Stomach (tissue), 4 donors: Measurements from ENCODE around the gene B3GALT2.

Experiments used
- CTCF ChIP-seq, 7 experiments: fragments of 450-650 bp in 4 of 7; fragments of 200-600 bp in 3 of 7; sonication (generic) in 3 of 7; IDR thresholded peaks; one replicate each; pipeline ENCODE4 v1.5.1; 2016 to 2019; ENCODE audit warnings: antibody characterized with exemption in 7 of 7, control low read depth in 2 of 7, mild to moderate bottlenecking in 1 of 7
- EP300 ChIP-seq: sonication (generic); formaldehyde crosslinking; IDR thresholded peaks from one replicate; pipeline ENCODE4 v1.6.1; 2017; ENCODE audit warnings: antibody characterized with exemption
- POLR2A ChIP-seq, 4 donors: fragments of 450-650 bp; IDR thresholded peaks; one replicate each; pipeline ENCODE4 v1.6.1; 2016; ENCODE audit warnings: antibody characterized with exemption in 4 of 4, control low read depth in 2 of 4, mild to moderate bottlenecking in 1 of 4, moderate library complexity in 1 of 4
- POLR2AphosphoS5 ChIP-seq, 3 donors: sonication (generic); formaldehyde crosslinking; IDR thresholded peaks; one replicate each; pipeline ENCODE4 v1.6.1; 2016; ENCODE audit warnings: antibody characterized with exemption in 3 of 3

GRCh38 chr1:193189442-193190095, 3.2 kb upstream of the B3GALT2 start:
- TF ChIP-seq CTCF (IDR thresholded peaks at IDR 0.05) (no peak), POLR2AphosphoS5 (IDR thresholded peaks at IDR 0.05) (no peak), EP300 (no peak), POLR2A (IDR thresholded peaks at IDR 0.05) (no peak)
